Breast epithelium (tissue), 3 donors: Measurements from ENCODE around the gene LPIN3.

Experiments used
- POLR2A ChIP-seq: fragments of 450-650 bp; IDR thresholded peaks from one replicate; pipeline ENCODE4 v1.6.1; 2016; ENCODE audit warnings: antibody characterized with exemption, mild to moderate bottlenecking, moderate library complexity
- TF ChIP-seq, protein P1 (sequence below), 3 donors: fragments of 450-650 bp; IDR thresholded peaks; one replicate each; pipeline ENCODE4 v1.5.1; 2016 to 2017; ENCODE audit warnings: antibody characterized with exemption in 3 of 3, mild to moderate bottlenecking in 3 of 3, moderate library complexity in 3 of 3

DNA sequence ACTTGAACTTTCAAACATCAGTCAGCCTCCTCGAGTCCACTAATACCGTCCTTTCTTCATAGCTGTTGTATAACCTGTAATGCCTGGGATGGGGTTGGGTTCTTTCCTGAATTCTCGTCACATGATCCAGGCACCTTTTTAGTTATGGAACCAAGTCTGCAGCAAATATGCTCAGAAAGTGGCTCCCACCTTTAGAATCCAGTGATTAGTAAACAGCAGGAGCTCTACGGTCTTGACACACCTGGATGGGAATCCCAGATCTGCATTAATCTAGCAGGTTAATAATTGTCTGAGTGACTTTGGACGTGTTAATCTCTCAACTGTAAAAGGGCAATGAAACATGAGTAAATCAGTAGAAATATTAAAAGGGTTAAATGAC, 22.4 kb upstream of the LPIN3 start:
- TF ChIP-seq, protein P1, sequence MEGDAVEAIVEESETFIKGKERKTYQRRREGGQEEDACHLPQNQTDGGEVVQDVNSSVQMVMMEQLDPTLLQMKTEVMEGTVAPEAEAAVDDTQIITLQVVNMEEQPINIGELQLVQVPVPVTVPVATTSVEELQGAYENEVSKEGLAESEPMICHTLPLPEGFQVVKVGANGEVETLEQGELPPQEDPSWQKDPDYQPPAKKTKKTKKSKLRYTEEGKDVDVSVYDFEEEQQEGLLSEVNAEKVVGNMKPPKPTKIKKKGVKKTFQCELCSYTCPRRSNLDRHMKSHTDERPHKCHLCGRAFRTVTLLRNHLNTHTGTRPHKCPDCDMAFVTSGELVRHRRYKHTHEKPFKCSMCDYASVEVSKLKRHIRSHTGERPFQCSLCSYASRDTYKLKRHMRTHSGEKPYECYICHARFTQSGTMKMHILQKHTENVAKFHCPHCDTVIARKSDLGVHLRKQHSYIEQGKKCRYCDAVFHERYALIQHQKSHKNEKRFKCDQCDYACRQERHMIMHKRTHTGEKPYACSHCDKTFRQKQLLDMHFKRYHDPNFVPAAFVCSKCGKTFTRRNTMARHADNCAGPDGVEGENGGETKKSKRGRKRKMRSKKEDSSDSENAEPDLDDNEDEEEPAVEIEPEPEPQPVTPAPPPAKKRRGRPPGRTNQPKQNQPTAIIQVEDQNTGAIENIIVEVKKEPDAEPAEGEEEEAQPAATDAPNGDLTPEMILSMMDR (IDR thresholded peaks at IDR 0.05), result no peak
- no peak for TF ChIP-seq POLR2A
